HG02852 (cell line): Measurements from ENCODE around the gene GRK1.

Source experiments
- ATAC-seq: cut with Tn5 transposase; IDR thresholded peaks from one replicate; pipeline ENCODE4 v1.9.1; 2021; ENCODE audit warnings: mild to moderate bottlenecking, moderate library complexity; ENCODE audit not compliant: unreplicated experiment

The GRK1 gene

DNA sequence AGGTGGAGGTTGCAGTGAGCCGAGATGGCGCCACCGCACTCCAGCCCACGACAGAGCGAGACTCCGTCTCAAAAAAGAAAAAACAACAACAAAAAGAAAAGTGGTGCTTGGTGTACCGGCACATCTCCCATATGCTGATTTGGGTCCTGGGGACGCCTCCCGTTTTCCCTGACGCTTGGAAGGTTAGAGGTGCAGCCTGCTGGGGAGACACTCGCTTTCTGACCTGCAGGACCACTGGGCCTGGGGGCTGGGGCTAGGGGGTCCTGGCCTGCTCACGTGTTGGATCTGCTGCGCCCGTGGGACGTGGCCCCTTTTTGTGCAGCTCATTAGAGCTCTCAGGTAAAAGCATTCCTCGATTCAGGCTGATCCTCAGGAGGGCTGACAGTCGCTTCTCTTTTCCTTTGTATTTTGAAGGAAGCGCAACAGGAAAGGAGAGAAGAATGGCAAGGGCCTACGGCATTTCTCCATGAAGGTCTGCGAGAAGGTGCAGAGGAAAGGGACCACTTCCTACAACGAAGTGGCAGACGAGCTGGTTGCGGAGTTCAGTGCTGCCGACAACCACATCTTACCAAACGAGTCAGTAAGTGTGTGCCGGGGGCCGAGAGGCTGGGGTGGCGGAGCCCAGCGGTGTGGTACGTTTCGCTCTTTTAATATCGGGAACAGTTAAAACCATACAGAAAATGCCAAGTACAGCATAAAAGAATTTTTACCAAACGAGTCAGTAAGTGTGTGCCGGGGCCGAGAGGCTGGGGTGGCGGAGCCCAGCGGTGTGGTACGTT, 34.1 kb upstream of the GRK1 start:
- no peak for ATAC-seq

DNA sequence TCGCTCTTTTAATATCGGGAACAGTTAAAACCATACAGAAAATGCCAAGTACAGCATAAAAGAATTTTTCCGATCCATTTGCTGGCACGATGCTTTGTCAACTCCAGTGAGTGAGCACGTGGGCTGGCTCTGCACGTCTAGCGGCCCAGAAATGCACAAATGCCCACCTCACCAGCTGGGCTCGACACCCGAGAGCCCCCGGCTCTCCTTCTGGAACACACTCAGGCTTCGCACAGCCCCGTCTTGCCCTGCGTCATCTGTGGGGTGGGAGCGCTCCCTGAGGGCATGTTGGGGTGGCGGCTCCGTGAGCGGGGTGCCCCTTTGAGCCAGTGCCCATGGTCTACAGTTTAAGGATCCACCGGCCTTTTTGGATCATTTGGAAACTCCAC, 33.5 kb upstream of the GRK1 start:
- ATAC-seq, result no peak

DNA sequence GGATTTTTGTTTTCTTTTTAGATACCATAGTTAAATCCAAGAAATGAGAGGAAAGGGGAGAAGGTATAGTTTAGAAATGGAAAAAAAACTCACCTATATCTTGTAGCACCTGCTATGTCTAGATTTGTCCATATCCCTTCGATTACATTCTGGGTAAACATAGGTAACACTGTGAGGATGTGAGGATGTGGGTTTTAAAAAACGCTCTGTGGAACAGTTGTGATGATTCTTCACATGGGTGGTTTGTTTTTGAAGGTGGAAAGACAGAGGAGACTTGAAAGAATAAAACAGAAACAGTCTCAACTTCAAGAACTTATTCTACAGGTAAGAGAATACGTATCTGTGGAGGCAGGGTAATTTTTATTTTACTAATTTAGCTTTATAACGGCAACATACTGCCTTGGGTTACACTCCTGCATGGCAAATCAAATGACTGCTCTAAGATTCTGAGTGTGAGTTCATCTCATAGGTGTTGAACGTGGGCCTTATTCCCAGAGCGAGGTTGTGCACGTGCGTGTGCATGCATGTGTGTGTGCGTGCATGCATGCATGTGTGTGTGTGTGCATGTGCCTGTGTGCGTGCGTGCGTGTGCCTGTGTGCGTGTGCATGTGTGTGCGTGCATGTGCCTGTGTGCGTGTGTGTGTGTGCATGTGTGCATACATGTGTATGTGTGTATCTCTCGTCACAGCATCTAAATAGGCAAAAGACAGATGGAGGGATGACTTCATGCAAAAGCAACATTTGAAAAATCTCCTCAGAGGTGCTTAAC, 32.6 kb upstream of the GRK1 start:
- ATAC-seq, result no peak

DNA sequence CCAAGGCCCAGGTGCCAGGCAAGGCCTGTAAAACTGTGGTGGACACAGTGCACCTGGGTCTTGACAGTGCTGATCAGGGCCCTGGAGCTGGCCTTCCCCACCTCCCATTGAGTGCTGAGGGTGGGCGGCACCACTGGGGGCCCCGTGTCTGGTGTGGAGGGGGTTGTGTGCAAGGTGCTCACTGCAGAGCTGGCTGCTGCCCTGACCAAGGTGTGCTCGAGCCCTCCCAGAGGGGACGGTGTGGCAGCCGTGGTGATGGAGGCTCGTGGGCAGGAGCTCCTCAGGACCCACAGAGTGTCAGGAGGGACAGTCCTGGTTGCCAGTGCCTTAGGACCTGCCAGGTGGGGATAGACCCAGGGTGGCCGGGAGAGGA, 32.0 kb upstream of the GRK1 start:
- no peak for ATAC-seq

DNA sequence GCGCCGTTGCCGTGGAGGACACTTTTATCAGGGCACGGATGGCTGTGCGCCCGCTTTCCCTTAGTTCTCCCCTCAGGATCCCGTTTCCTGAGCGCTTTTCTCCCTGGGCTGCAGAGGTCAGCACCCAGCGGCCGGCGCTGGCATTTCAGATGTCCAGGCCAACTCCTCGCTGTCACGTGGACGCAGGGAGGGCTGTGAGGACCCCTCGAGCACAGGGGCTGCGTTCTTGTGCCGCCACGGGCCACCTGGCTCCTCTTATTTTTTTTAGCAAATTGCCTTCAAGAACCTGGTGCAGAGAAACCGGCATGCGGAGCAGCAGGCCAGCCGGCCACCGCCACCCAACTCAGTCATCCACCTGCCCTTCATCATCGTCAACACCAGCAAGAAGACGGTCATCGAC, 31.3 kb upstream of the GRK1 start:
- ATAC-seq, result no peak

DNA sequence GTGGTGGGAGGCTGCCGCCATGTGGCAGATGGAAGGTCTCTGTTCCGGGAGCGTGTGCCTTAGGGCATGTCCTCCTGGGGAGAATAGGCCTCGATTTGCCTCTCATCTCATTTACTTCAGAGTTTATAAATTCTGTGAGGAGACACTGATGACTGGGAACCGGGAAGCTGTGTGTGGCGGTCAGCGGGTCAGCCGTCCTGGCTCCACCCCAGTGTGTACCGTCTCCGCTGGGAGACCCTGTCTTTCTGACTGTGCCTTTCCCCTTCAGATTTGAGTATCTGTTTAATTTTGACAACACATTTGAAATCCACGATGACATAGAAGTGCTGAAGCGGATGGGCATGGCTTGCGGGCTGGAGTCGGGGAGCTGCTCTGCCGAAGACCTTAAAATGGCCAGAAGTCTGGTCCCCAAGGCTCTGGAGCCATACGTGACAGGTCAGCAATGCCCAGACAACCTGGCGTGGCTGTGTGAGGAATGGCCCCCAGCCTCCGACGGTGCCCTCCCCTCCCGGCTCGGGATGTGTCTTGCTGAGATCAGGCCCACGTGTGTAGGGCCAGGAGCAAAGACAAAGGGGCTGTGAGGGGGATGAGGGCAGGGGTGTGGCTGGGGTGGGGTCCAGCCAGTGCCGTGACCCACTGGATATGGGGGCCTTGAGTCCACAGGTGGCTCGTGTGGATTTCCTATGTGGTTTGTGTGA, 30.6 kb upstream of the GRK1 start:
- ATAC-seq, result no peak

DNA sequence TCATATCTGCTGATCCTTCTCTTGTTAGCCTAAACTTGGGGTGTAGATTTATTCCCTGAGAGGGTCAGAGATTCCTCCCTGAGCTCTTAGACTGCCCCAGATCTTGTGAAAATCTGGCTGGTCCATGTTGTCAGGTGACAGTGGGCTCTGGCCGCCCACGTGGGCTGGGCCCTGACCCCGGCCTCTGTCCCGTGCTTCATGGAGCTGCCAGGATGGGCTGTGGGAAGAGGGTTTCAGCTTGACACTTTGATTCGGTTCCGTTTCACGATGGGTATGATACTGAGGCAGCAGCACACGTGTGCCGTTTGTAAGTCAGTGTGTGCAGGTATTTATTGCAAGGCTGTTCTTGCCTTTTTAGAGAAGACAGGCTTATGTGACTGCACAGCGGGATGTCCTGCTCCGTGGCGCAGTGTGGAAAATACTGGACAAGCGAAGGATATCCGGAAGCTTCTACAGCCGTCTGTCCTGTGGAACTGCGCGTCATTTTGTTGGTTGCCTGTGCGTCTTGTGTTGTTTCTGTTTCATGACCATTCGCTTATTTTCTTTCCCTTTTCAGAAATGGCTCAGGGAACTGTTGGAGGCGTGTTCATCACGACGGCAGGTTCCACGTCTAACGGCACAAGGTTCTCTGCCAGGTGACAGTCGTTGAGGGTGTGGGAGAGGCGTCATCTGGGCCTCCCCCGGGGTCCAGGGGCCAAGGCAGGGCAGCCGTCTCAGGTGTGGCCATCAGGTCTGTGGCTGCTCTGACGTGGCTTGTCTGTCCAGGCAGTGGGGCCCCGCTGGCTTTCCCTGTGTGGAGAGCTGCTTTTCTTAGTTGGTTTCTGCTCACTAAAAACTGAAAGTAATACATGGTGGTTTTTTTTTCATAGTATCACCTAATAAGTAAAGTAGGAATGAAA, 29.5 kb upstream of the GRK1 start:
- no peak for ATAC-seq

DNA sequence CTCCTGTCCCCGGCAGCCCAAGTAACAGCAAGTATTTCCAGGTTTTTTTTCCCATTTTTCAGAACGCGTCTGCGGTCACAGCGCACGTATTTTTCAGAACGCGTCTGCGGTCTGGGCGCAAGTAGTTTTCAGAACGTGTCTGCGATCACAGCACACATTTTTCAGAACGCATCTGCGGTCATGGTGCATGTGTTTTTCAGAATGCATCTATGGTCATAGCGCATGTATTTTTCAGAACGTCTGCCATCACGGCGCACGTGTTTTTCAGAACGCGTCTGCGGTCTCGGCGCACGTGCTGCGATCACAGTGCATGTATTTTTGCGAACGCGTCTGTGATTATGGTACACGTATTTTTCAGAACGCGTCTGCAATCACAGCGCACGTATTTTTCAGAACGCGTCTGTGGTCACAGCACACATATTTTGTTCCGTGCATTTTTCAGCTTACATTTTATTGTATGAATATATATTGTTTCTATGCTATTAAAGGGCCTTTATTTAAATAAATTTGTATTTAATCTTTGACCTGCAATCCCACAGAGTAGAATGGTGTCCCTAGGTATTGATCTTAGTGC, 28.8 kb upstream of the GRK1 start:
- ATAC-seq, result no peak

DNA sequence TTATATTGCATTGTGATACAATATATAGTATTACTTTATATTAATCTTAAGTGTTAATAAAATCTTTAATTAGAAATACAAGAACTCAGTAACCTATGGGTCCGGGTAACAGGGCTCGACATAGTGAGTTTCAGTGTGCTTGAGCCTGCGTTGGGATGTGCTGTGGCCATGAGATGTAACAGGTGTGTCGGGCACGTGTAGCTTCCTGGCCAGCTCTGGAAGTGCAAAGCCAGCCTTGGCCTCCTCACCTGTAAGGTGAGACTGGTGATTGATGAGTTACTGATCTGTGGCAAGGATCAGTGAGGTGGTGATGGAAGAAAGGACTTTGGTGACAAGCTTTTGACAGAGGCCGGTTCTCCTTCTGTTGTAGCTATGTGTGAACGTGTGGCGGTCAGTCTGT, 28.2 kb upstream of the GRK1 start:
- no peak for ATAC-seq

DNA sequence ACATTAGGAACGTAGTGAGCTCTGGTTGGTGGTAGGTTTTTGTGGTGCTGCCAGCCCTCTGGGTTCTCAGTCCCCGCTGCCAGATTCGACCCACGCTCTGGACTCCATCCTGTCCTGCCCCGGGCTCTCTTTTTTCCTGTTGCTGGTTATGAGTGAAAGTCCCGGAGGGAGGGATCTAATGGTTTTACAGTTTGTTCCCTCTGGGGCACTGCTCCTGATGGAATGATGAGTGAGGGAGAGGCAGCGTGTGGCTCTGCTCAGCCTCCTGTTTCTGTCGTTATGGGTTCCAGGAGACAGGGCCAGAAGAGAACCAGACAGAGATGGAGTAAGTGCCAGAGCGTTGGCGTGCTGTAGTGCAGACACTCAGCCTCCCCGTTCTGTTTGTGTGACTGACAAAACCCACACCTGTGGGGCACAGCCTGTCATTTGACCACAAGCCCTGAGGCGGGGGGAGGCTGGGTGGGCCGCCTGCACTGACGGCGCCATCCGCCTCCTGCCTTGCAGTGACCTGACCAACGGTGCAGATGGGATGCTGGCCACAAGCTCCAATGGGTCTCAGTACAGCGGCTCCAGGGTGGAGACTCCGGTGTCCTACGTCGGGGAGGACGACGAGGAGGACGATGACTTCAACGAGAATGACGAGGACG, 27.3 kb upstream of the GRK1 start:
- no peak for ATAC-seq

DNA sequence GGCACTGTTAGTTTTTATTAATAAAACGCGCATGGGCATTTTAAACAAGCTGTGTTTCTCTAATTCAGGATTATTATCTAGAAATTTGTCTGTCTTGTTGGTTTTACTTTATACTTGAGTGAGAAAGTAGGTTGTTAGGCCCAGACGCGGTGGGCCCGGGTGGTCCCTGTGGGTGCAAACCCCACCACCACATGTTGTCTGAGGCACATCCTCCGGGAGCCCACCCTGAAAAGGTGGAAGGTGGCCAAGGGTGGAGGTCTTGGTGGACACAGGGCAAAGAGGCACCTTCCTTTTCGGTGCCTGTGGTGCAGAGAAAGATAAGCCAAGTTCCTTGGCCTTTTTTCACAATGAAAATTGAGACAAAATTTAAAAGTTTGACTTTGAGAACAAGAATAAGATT, 25.6 kb upstream of the GRK1 start:
- ATAC-seq, result no peak

DNA sequence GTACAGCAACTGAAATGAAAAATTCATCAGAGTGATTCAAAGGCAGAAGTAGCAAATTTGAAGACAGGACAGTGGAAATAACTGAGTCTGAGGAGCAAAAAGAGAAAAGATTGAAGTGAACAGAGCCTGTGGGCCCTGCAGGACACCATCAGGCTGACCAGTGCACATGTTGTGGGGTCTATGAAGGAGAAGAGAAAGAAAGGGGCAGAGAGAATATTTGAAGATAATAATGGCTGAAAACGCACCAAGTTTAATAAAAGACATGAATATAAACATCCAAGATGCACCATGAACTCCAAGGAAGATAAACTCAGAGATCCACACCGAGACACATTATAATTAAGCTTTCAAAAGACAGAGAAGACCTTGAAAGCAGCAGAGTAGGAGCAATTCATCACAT, 24.5 kb upstream of the GRK1 start:
- no peak for ATAC-seq

DNA sequence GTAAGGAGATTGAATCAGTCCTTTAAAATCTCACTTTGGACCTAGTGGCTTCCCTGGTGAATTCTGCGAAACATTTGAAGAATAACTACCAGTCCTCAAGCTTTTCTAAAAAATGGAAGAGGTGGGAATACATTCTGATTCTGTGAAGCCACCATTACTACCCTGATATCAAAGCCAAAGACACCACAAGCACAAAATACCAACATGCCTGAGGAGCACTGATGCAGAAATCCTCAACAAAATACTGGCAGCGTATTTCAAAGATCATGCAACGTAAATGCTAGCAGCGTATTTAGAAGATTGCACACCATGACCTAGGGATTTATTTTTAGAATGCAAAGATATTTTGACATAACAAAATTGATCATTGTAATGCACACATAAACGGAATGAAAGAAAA, 23.4 kb upstream of the GRK1 start:
- ATAC-seq, result no peak

DNA sequence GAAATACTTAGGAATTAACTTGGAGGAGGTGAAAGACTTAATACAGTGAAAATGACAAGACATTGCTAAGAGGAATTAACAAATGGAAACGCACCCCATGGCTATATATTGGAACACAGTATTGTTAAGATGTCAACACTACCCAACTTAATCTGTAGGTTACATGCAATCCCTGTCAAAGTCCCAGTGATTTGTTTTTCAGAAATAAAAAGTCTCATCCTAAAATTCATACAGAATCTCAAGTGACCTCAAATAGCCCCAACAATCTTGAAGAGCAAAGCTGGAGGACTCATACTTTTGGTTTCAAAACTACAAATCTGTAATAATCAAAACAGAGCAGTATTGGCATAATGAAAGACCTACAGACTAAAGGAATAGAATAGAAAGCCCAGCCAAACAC, 22.2 kb upstream of the GRK1 start:
- ATAC-seq, result no peak

DNA sequence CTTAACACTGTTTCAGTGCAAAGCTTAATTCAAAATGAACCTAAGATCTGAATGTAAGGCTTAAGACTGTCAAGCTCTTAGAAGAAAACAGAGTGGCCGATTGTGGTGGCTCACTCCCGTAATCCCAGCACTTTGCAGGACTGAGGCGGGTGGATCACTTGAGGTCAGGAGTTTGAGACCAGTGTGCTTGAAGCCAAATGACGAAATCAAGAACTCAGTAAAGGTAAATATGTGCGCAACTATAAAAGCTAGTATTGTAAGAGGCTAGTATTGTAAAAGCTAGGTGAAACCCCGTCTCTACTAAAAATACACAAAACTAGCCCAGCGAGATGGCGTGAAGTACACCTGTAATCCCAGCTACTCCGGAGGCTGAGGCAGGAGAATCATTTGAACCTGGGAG, 21.7 kb upstream of the GRK1 start:
- no peak for ATAC-seq

DNA sequence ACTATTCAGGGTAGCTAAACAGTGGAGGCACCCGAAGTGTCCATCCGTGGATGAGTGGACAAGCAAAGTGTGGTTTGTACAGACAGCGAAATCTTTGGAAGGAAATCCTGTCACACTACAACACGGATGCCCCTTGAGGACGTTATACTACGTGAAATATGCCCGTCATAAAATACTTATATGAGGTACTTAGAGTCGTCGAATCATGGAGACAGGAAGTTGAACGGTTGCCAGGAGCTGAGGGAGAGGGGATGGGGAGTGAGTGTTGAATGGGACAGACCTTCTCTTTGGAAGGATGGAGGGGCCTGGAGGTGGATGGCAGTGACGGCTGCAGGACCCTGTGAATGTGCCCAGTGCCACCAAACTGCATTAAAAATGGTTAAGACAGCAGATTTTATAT, 20.6 kb upstream of the GRK1 start:
- no peak for ATAC-seq

DNA sequence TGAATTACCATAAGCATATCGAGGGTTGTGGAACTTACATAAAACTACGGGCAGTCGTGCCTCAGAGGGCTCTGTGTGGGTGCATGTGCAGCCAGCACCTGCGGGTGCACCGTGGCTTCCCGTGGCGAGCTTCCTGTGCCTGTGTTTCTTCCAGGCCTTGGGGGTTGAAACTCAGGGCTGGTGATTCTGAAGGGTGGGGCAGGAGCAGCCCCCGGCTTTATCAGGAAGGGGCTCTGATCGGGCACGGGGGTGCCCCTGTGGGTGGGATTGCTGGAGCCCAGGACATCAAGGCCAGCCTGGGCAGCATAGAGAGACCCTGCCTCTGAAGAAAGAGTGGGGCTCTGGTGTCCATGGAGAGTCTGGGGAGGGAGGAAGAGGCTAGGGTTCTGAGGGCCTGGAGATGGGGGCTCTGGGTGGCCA, 20.1 kb upstream of the GRK1 start:
- ATAC-seq, result no peak

DNA sequence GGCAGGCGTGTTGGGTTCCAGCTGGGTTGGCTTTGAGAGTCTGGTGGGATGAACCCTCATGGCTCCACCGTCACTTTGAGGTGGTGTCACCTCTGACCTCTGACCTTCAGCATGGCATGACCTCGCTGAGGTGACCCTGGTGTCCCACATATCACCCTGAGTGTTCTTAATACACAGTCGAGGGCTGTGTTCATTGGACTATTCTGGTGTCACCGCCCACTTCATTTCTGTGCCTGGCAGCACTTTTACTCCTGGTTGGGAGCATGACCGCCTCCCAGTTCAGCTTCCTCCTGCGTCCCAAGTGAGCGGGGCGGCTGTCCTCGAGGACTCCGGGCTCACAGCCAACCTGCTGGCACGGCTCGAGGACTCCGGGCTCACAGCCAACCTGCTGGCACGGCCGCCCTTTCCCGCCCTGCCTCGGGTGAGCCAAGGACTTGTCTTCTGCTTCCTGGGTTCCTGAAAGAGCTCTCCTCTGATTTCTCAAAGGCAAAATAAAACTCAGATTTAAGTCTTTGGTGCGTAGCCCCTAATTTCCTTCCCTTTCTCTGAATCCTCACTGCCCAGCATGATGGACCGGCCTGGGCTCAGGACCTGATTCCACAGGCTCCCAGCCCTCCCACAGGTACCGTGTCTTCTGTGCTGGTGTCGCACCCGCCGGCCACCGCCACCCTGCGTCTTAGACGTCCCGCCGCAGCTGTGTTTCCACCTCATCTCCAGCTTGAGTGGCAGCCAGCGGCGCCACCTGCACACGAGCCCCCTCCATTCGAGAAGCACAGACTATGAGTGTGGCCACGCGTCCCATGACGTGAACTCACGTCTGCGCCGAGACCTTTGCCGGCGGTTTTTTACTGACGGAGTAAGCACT, 19.4 kb upstream of the GRK1 start:
- ATAC-seq, result no peak

DNA sequence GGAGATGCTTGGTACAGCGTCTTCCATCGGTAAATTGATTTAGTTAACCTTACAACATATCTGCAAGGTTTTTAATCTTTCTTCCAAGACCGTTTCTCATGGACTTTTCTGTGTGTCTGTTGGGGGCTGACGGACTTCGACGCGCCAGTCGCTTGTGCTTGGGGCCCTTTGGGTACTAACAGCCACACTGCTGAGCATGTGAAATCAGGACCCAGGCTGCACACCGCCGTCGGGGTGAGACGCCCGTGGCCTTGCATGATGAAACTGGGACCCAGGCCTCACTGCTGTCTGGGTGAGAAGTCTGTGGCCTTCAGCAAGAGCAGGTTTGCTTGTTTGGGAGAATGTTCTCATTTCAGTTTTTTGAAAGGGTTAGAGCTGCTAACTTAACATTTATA, 18.8 kb upstream of the GRK1 start:
- no peak for ATAC-seq
